ENCODE data around the gene KMT2C.

GRCh38 chr7:152383341-152384234 lies 52.2 kb downstream of the KMT2C start:
- no peak for TF ChIP-seq TCF12 (IDR thresholded peaks at IDR 0.05; ENCODE audit: low read depth, low read length)
- no peak for TF ChIP-seq MAX (IDR thresholded peaks at IDR 0.05; ENCODE audit: low read depth, low read length)
- no peak for TF ChIP-seq CTCF (IDR thresholded peaks at IDR 0.05 in 2 of 3, conservative IDR thresholded peaks at IDR 0.05 in 1 of 3; ENCODE audit: control insufficient read depth in 2 of 3, extremely low read depth in 1 of 3, insufficient read depth in 1 of 3, low read depth in 3 of 3, low read length in 3 of 3)
- TF ChIP-seq NRF1 (conservative IDR thresholded peaks at IDR 0.05; ENCODE audit: low read depth, low read length) = no peak
- TF ChIP-seq POLR2A (IDR thresholded peaks at IDR 0.05; ENCODE audit: low read depth, low read length) = no peak
- TF ChIP-seq NKRF (conservative IDR thresholded peaks at IDR 0.05) = no peak
- TF ChIP-seq HDAC6 (IDR thresholded peaks at IDR 0.05; ENCODE audit: unreplicated experiment) = no peak
- TF ChIP-seq POLR2AphosphoS5 (IDR thresholded peaks at IDR 0.05; ENCODE audit: low read length) = no peak
- TF ChIP-seq, protein P1, sequence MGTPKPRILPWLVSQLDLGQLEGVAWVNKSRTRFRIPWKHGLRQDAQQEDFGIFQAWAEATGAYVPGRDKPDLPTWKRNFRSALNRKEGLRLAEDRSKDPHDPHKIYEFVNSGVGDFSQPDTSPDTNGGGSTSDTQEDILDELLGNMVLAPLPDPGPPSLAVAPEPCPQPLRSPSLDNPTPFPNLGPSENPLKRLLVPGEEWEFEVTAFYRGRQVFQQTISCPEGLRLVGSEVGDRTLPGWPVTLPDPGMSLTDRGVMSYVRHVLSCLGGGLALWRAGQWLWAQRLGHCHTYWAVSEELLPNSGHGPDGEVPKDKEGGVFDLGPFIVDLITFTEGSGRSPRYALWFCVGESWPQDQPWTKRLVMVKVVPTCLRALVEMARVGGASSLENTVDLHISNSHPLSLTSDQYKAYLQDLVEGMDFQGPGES (IDR thresholded peaks at IDR 0.05) = no peak
- no peak for TF ChIP-seq EZH2 (IDR thresholded peaks at IDR 0.05; ENCODE audit: borderline replicate concordance, control insufficient read depth, low read depth, low read length)
- no peak for TF ChIP-seq EGR1 (IDR thresholded peaks at IDR 0.05; ENCODE audit: borderline replicate concordance in 1 of 2, low read depth in 2 of 2, low read length in 2 of 2)
- TF ChIP-seq ZBTB33 (IDR thresholded peaks at IDR 0.05) = no peak

Data from GM12878 (cell line).